Naive B cell (primary cell): ENCODE results near the gene RPL19. TPM values are rescaled to one million over a fixed set of nuclear protein-coding genes. Genes with fewer than 3 reads are reported as not detected.

Source experiments
- ATAC-seq, 2 donors: fragments of 150-1000 bp; cut with Tn5 transposase; 2 replicates each; pipeline ENCODE4 v1.10.0; 2021; ENCODE audit warnings: low read depth in 2 of 2, mild to moderate bottlenecking in 2 of 2, moderate library complexity in 2 of 2
- DNase-seq: peaks from one replicate; pipeline ENCODE4 v3.0.0; 2022
- H3K27ac Mint-ChIP-seq, 6 donors: one replicate each; pipeline ENCODE4 v1.8.0; 2020 to 2022; ENCODE audit warnings: mild to moderate bottlenecking in 6 of 6, mixed read lengths in 6 of 6, moderate library complexity in 5 of 6, inconsistent platforms in 2 of 6
- H3K27me3 Mint-ChIP-seq, 3 donors: one replicate each; pipeline ENCODE4 v1.8.0; 2021 to 2022; ENCODE audit warnings: mixed read lengths in 3 of 3, mild to moderate bottlenecking in 1 of 3
- H3K36me3 Mint-ChIP-seq, 2 donors: one replicate each; pipeline ENCODE4 v1.8.0; 2020 to 2022; ENCODE audit warnings: mixed read lengths in 2 of 2, inconsistent platforms in 1 of 2, mild to moderate bottlenecking in 1 of 2
- H3K4me1 Mint-ChIP-seq, 3 donors: one replicate each; pipeline ENCODE4 v1.8.0; 2020 to 2022; ENCODE audit warnings: mixed read lengths in 3 of 3, inconsistent platforms in 1 of 3, mild to moderate bottlenecking in 1 of 3, moderate library complexity in 1 of 3
- H3K4me3 Mint-ChIP-seq, 8 donors: one replicate each; pipeline ENCODE4 v1.8.0; 2020 to 2022; ENCODE audit warnings: mild to moderate bottlenecking in 8 of 8, mixed read lengths in 8 of 8, moderate library complexity in 8 of 8, inconsistent platforms in 2 of 8
- H3K9me3 Mint-ChIP-seq, 7 donors: one replicate each; pipeline ENCODE4 v1.8.0; 2020 to 2022; ENCODE audit warnings: mixed read lengths in 7 of 7, mild to moderate bottlenecking in 5 of 7, inconsistent platforms in 2 of 7, moderate library complexity in 1 of 7
- polyA plus RNA-seq, 6 donors: library from polyadenylated mRNA; unstranded; fragments of 300-500 nt; fragmentation: Illumina TruSeq; gene quantifications; one replicate each; pipeline ENCODE4 v1.2.3, GENCODE V29; 2021; ENCODE audit warnings: low read depth in 6 of 6

RPL19 gene
- polyA plus RNA-seq, 6 donors from 2014 or later, result 2,219 to 3,415 (median 2,883) TPM

GRCh38 chr17:39210093-39210434 is 10.0 kb downstream of the RPL19 start:
- Mint-ChIP-seq H3K27me3 (peaks cover 3 to 34% (median 16%) of the 10 kb centered on the region in 3 donors), H3K4me1 (peaks cover 34 to 39% (median 36%) of the 10 kb centered on the region in 3 donors), H3K9me3 (no peaks in the 10 kb centered on the region), H3K36me3 (peaks cover 1 to 2% of the 10 kb centered on the region in 2 donors), H3K4me3 (peak overlapping the region; percentile 18 to 86 (median 77)), H3K27ac (peak overlapping the region in 4 of 6 donors; percentile 36 to 82 (median 42))
- ATAC-seq, result no peak
- no peak for DNase-seq

GRCh38 chr17:39212195-39212810 is 12.2 kb downstream of the RPL19 start:
- Mint-ChIP-seq H3K9me3 (peaks cover 0 to 3% (median 0%) of the 10 kb centered on the region in 7 donors), H3K27me3 (peaks cover 13 to 56% (median 39%) of the 10 kb centered on the region in 3 donors), H3K4me1 (peaks cover 25 to 32% (median 32%) of the 10 kb centered on the region in 3 donors), H3K4me3 (peak overlapping the region in 2 of 8 donors; percentile 22 to 61), H3K27ac (peak overlapping the region in 1 of 6 donors; percentile 65), H3K36me3 (peaks cover 0 to 7% of the 10 kb centered on the region in 2 donors)
- ATAC-seq (no peak), DNase-seq (no peak)

- DNase-seq (no peak), ATAC-seq (no peak)
- Mint-ChIP-seq H3K9me3 (peaks cover 0 to 3% (median 0%) of the 10 kb centered on the region in 7 donors), H3K27me3 (peaks cover 15 to 63% (median 45%) of the 10 kb centered on the region in 3 donors), H3K27ac (no peak overlapping the region), H3K36me3 (peaks cover 0 to 7% of the 10 kb centered on the region in 2 donors), H3K4me3 (peak overlapping the region in 1 of 8 donors; percentile 61), H3K4me1 (peaks cover 24 to 30% (median 27%) of the 10 kb centered on the region in 3 donors)
Measured at GRCh38 chr17:39212841-39213480, 12.9 kb downstream of the RPL19 start.

GRCh38 chr17:39213852-39214251 is 13.8 kb downstream of the RPL19 start:
- H3K9me3 Mint-ChIP-seq, result peaks cover 0 to 3% (median 0%) of the 10 kb centered on the region in 7 donors
- no peak for DNase-seq

GRCh38 chr17:39217734-39218369 is 17.8 kb downstream of the RPL19 start:
- Mint-ChIP-seq H3K4me1 (peaks cover 0 to 8% (median 7%) of the 10 kb centered on the region in 3 donors), H3K4me3 (peak overlapping the region in 1 of 8 donors; percentile 6), H3K9me3 (peaks cover 0 to 3% (median 0%) of the 10 kb centered on the region in 7 donors), H3K27ac (no peak overlapping the region), H3K27me3 (peaks cover 21 to 82% (median 72%) of the 10 kb centered on the region in 3 donors), H3K36me3 (peaks cover 0 to 7% of the 10 kb centered on the region in 2 donors)
- no peak for DNase-seq
- no peak for ATAC-seq

More at GRCh38 chr17:39213852-39214251, 13.8 kb downstream of the RPL19 start:
- no peak overlapping the region for H3K27ac Mint-ChIP-seq
- peaks cover 0 to 7% of the 10 kb centered on the region in 2 donors for H3K36me3 Mint-ChIP-seq
- H3K4me3 Mint-ChIP-seq, result no peak overlapping the region
- no peak for ATAC-seq
- peaks cover 15 to 67% (median 51%) of the 10 kb centered on the region in 3 donors for H3K27me3 Mint-ChIP-seq
- peaks cover 15 to 22% (median 22%) of the 10 kb centered on the region in 3 donors for H3K4me1 Mint-ChIP-seq

- Mint-ChIP-seq H3K27me3 (peaks cover 25 to 83% (median 74%) of the 10 kb centered on the region in 3 donors), H3K4me3 (no peak overlapping the region), H3K27ac (no peak overlapping the region), H3K9me3 (peaks cover 0 to 3% (median 0%) of the 10 kb centered on the region in 7 donors), H3K36me3 (peaks cover 0 to 11% of the 10 kb centered on the region in 2 donors), H3K4me1 (peaks cover 0 to 10% (median 9%) of the 10 kb centered on the region in 3 donors)
- no peak for ATAC-seq
- DNase-seq, result no peak
Measured at GRCh38 chr17:39218906-39219305, 18.8 kb downstream of the RPL19 start.

GRCh38 chr17:39219647-39220154 is 19.6 kb downstream of the RPL19 start:
- Mint-ChIP-seq H3K27ac (no peak overlapping the region), H3K9me3 (peaks cover 0 to 3% (median 0%) of the 10 kb centered on the region in 7 donors), H3K27me3 (peaks cover 25 to 83% (median 75%) of the 10 kb centered on the region in 3 donors)

GRCh38 chr17:39221572-39221971 is 21.5 kb downstream of the RPL19 start:
- peaks cover 0 to 7% of the 10 kb centered on the region in 2 donors for H3K36me3 Mint-ChIP-seq

More at GRCh38 chr17:39219647-39220154, 19.6 kb downstream of the RPL19 start:
- DNase-seq (no peak), ATAC-seq (no peak)
- peaks cover 2 to 14% (median 14%) of the 10 kb centered on the region in 3 donors for H3K4me1 Mint-ChIP-seq
- H3K36me3 Mint-ChIP-seq, result peaks cover 0 to 14% of the 10 kb centered on the region in 2 donors
- no peak overlapping the region for H3K4me3 Mint-ChIP-seq

GRCh38 chr17:39222151-39222550 is 22.1 kb downstream of the RPL19 start:
- H3K4me3 Mint-ChIP-seq, result no peak overlapping the region
- peaks cover 0 to 3% (median 0%) of the 10 kb centered on the region in 7 donors for H3K9me3 Mint-ChIP-seq
- H3K4me1 Mint-ChIP-seq, result peaks cover 12 to 19% (median 17%) of the 10 kb centered on the region in 3 donors

More at GRCh38 chr17:39221572-39221971, 21.5 kb downstream of the RPL19 start:
- H3K9me3 Mint-ChIP-seq, result peaks cover 0 to 3% (median 0%) of the 10 kb centered on the region in 7 donors
- no peak overlapping the region for H3K27ac Mint-ChIP-seq
- peaks cover 28 to 76% (median 65%) of the 10 kb centered on the region in 3 donors for H3K27me3 Mint-ChIP-seq
- H3K4me1 Mint-ChIP-seq, result peaks cover 12 to 20% (median 19%) of the 10 kb centered on the region in 3 donors
- no peak for DNase-seq
- no peak overlapping the region for H3K4me3 Mint-ChIP-seq
- ATAC-seq, result no peak

GRCh38 chr17:39222866-39223834 is 23.1 kb downstream of the RPL19 start:
- no peak for ATAC-seq
- Mint-ChIP-seq H3K27me3 (peaks cover 32 to 72% (median 62%) of the 10 kb centered on the region in 3 donors), H3K27ac (peak overlapping the region in 1 of 6 donors; percentile 95), H3K36me3 (peaks cover 0 to 7% of the 10 kb centered on the region in 2 donors), H3K9me3 (peaks cover 0 to 3% (median 0%) of the 10 kb centered on the region in 7 donors), H3K4me1 (peaks cover 12 to 19% (median 15%) of the 10 kb centered on the region in 3 donors), H3K4me3 (peak overlapping the region in 5 of 8 donors; percentile 56 to 91 (median 78))
- no peak for DNase-seq

More at GRCh38 chr17:39222151-39222550, 22.1 kb downstream of the RPL19 start:
- DNase-seq (no peak), ATAC-seq (no peak)
- Mint-ChIP-seq H3K27ac (no peak overlapping the region), H3K27me3 (peaks cover 26 to 72% (median 62%) of the 10 kb centered on the region in 3 donors), H3K36me3 (peaks cover 0 to 7% of the 10 kb centered on the region in 2 donors)

- peaks cover 0 to 3% (median 0%) of the 10 kb centered on the region in 7 donors for H3K9me3 Mint-ChIP-seq
- no peak for ATAC-seq
- DNase-seq, result no peak
- peaks cover 0 to 7% of the 10 kb centered on the region in 2 donors for H3K36me3 Mint-ChIP-seq
- H3K27me3 Mint-ChIP-seq, result peaks cover 28 to 73% (median 59%) of the 10 kb centered on the region in 3 donors
- peak overlapping the region in 4 of 6 donors; percentile 44 to 89 (median 59) for H3K27ac Mint-ChIP-seq
- peaks cover 12 to 19% (median 13%) of the 10 kb centered on the region in 3 donors for H3K4me1 Mint-ChIP-seq
- peak overlapping the region; percentile 42 to 91 (median 76) for H3K4me3 Mint-ChIP-seq
Measured at GRCh38 chr17:39223907-39224777, 24.1 kb downstream of the RPL19 start.
